IMR-90 (cell line): Measurements from ENCODE around the gene CEMIP2. TPM values are rescaled to one million over a fixed set of nuclear protein-coding genes. Genes with fewer than 3 reads are reported as not detected.

Experiments
- ATAC-seq: fragments of 200-7000 bp; cut with Tn5 transposase; 2 replicates; pipeline ENCODE4 v1.9.1; 2020; ENCODE audit warnings: low read depth, mild to moderate bottlenecking, moderate library complexity
- BruUV-seq: library from RNA; stranded (reverse); fragments of 400-500 nt; replicated peaks from 2 replicates; lab custom pipeline; 2021; lab: Mats Ljungman, UMichigan
- CTCF ChIA-PET: fragments of 300-600 bp; formaldehyde crosslinking; extraction: SDS; loops from one replicate; lab custom pipeline; 2021; ENCODE audit warnings: antibody characterized with exemption; lab: Yijun Ruan, JAX
- POLR2A ChIA-PET: fragments of 300-600 bp; sonication (Branson Sonifier 250); formaldehyde crosslinking; loops from one replicate; lab custom pipeline; 2022; ENCODE audit warnings: antibody characterized with exemption; ENCODE audit not compliant: unreplicated experiment; lab: Charles Lee
- DNase-seq: peaks from one replicate; pipeline ENCODE4 v3.0.0; 2013
- H2AFZ ChIP-seq: replicated peaks from 2 replicates; pipeline ENCODE3; 2013; ENCODE audit warnings: low read length, mild to moderate bottlenecking; ENCODE audit not compliant: poor library complexity
- H2AK5ac ChIP-seq: 2 replicates; pipeline ENCODE4 v1.6.1; 2013; ENCODE audit warnings: low read depth, low read length, inconsistent platforms
- H2AK9ac ChIP-seq: replicated peaks from 2 replicates; pipeline ENCODE3; 2013; ENCODE audit warnings: mild to moderate bottlenecking, low read depth, low read length, moderate library complexity; ENCODE audit not compliant: poor library complexity
- H2BK120ac ChIP-seq: 2 replicates; pipeline ENCODE4 v1.6.1; 2013; ENCODE audit warnings: low read depth, low read length, inconsistent platforms
- H2BK15ac ChIP-seq: 3 replicates; pipeline ENCODE4 v1.6.1; 2013; ENCODE audit warnings: low read depth, low read length, inconsistent platforms
- H2BK20ac ChIP-seq: 2 replicates; pipeline ENCODE4 v1.6.1; 2013; ENCODE audit warnings: low read depth, mild to moderate bottlenecking, inconsistent platforms, low read length, moderate library complexity
- H2BK5ac ChIP-seq: 2 replicates; pipeline ENCODE4 v1.6.1; 2013; ENCODE audit warnings: mild to moderate bottlenecking, low read depth, low read length, inconsistent platforms; ENCODE audit not compliant: poor library complexity, severe bottlenecking
- H3K14ac ChIP-seq: replicated peaks from 2 replicates; pipeline ENCODE4 v1.6.1; 2013; ENCODE audit warnings: low read depth, low read length, inconsistent platforms
- H3K18ac ChIP-seq: 2 replicates; pipeline ENCODE4 v1.6.1; 2013; ENCODE audit warnings: low read depth, low read length, control low read depth
- H3K23ac ChIP-seq: 2 replicates; pipeline ENCODE4 v1.6.1; 2013; ENCODE audit warnings: low read depth, low read length, inconsistent platforms
- H3K27ac ChIP-seq: 2 replicates; pipeline ENCODE4 v1.5.1; 2013; ENCODE audit warnings: mild to moderate bottlenecking, control low read depth, low read length; ENCODE audit not compliant: insufficient read depth
- H3K27me3 ChIP-seq: 2 replicates; pipeline ENCODE4 v1.6.1; 2013; ENCODE audit warnings: low read length; ENCODE audit not compliant: control insufficient read depth, insufficient read depth
- H3K36me3 ChIP-seq: 2 replicates; pipeline ENCODE4 v1.6.1; 2013; ENCODE audit warnings: low read length, mixed read lengths; ENCODE audit not compliant: control insufficient read depth, insufficient read depth
- H3K4ac ChIP-seq: 2 replicates; pipeline ENCODE4 v1.6.1; 2013; ENCODE audit warnings: low read depth, low read length, inconsistent platforms
- H3K4me1 ChIP-seq: 2 replicates; pipeline ENCODE4 v1.6.1; 2013; ENCODE audit warnings: low read length, mixed read lengths; ENCODE audit not compliant: control insufficient read depth, insufficient read depth
- H3K4me2 ChIP-seq: 2 replicates; pipeline ENCODE4 v1.6.1; 2013; ENCODE audit warnings: low read depth, mild to moderate bottlenecking, control low read depth, low read length, moderate library complexity
- H3K4me3 ChIP-seq: 2 replicates; pipeline ENCODE4 v1.5.1; 2013; ENCODE audit warnings: low read depth, mild to moderate bottlenecking, control low read depth, low read length, moderate library complexity; ENCODE audit not compliant: insufficient read depth
- H3K56ac ChIP-seq: 2 replicates; pipeline ENCODE4 v1.6.1; 2013; ENCODE audit warnings: low read length, inconsistent platforms; ENCODE audit not compliant: insufficient read depth; ENCODE audit errors: extremely low read depth
- H3K79me1 ChIP-seq, 2 experiments: 2 replicates each; pipeline ENCODE4 v1.6.1; 2013; ENCODE audit warnings: low read length in 2 of 2, inconsistent platforms in 1 of 2, low read depth in 1 of 2
- H3K9ac ChIP-seq: 2 replicates; pipeline ENCODE4 v1.6.1; 2013; ENCODE audit warnings: low read depth, low read length, control low read depth
- H3K9me1 ChIP-seq: 2 replicates; pipeline ENCODE4 v1.6.1; 2013; ENCODE audit warnings: low read length, inconsistent platforms; ENCODE audit not compliant: insufficient read depth
- H3K9me3 ChIP-seq: 2 replicates; pipeline ENCODE4 v1.6.1; 2013; ENCODE audit warnings: low read length; ENCODE audit not compliant: control insufficient read depth, insufficient read depth
- H4K20me1 ChIP-seq: 2 replicates; pipeline ENCODE4 v1.6.1; 2013; ENCODE audit warnings: low read length, inconsistent platforms; ENCODE audit not compliant: insufficient read depth
- H4K5ac ChIP-seq: 2 replicates; pipeline ENCODE4 v1.6.1; 2013; ENCODE audit warnings: mild to moderate bottlenecking, low read depth, low read length, control low read depth
- H4K8ac ChIP-seq, 2 experiments: 2 replicates each; pipeline ENCODE4 v1.6.1; 2013; ENCODE audit warnings: low read depth in 2 of 2, low read length in 2 of 2, control low read depth in 1 of 2, inconsistent platforms in 1 of 2
- H4K91ac ChIP-seq: 2 replicates; pipeline ENCODE4 v1.6.1; 2013; ENCODE audit warnings: low read depth, low read length, inconsistent platforms; ENCODE audit not compliant: insufficient read depth
- BHLHE40 ChIP-seq: fragments of 150-350 bp; IDR thresholded peaks from 2 replicates; pipeline ENCODE4 v1.6.1; 2016; ENCODE audit warnings: mild to moderate bottlenecking, low read depth, low read length
- CEBPB ChIP-seq: IDR thresholded peaks from 2 replicates; pipeline ENCODE4 v1.6.1; 2012; ENCODE audit warnings: low read depth, low read length, improper control_type of control experiment
- CHD1 ChIP-seq: IDR thresholded peaks from 2 replicates; pipeline ENCODE4 v1.6.1; 2012; ENCODE audit warnings: low read depth, low read length, improper control_type of control experiment
- FOS ChIP-seq: fragments of 150-350 bp; IDR thresholded peaks from 2 replicates; pipeline ENCODE4 v1.6.1; 2016; ENCODE audit warnings: low read depth, low read length
- MAFK ChIP-seq: IDR thresholded peaks from 2 replicates; pipeline ENCODE4 v1.6.1; 2012; ENCODE audit warnings: low read depth, low read length, improper control_type of control experiment
- MAZ ChIP-seq: IDR thresholded peaks from 2 replicates; pipeline ENCODE4 v1.6.1; 2012; ENCODE audit warnings: low read depth, mild to moderate bottlenecking, low read length, improper control_type of control experiment, moderate library complexity, borderline replicate concordance
- MXI1 ChIP-seq: IDR thresholded peaks from 2 replicates; pipeline ENCODE4 v1.6.1; 2012; ENCODE audit warnings: low read depth, mild to moderate bottlenecking, low read length, moderate library complexity, borderline replicate concordance
- NFE2L2 ChIP-seq: fragments of 150-350 bp; IDR thresholded peaks from 2 replicates; pipeline ENCODE4 v1.6.1; 2016; ENCODE audit warnings: low read depth, mild to moderate bottlenecking, low read length
- POLR2A ChIP-seq: IDR thresholded peaks from 2 replicates; pipeline ENCODE4 v1.6.1; 2012; ENCODE audit warnings: mild to moderate bottlenecking, low read depth, low read length
- RAD21 ChIP-seq: IDR thresholded peaks from 2 replicates; pipeline ENCODE4 v1.6.1; 2012; ENCODE audit warnings: low read length, improper control_type of control experiment
- RCOR1 ChIP-seq: IDR thresholded peaks from 2 replicates; pipeline ENCODE4 v1.6.1; 2012; ENCODE audit warnings: mild to moderate bottlenecking, low read length, improper control_type of control experiment; ENCODE audit not compliant: insufficient replicate concordance
- WGBS, 2 experiments: methylation state at CpG; one replicate each; pipeline versions ENCODE4 v1.1.5 to v1.1.7; 2013; ENCODE audit warnings: missing lambda C conversion rate in 2 of 2; ENCODE audit not compliant: insufficient read length in 1 of 2; ENCODE audit errors: extremely low coverage in 2 of 2; 5-methylcytosine and 5-hydroxymethylcytosine counted together
- dilution Hi-C: fragments of 300-500 bp; cut with HindIII; formaldehyde crosslinking; loops from one replicate; pipeline ENCODE4 v1.14.3; 2018; ENCODE audit warnings: low sequenced_read_pairs; ENCODE audit not compliant: unreplicated experiment
- in situ Hi-C: fragments of 300-500 bp; cut with MboI; formaldehyde crosslinking; loops from 3 replicates; pipeline ENCODE4 v1.14.3; 2019; ENCODE audit warnings: low sequenced_read_pairs, inconsistent platforms, mixed read lengths
- intact Hi-C: fragments of 100-400 bp; cut with micrococcal nuclease; formaldehyde crosslinking; loops from 2 replicates; pipeline ENCODE4 v1.10.0; 2022
- polyA plus RNA-seq, 3 experiments: library from polyadenylated mRNA; depleted of rRNA; stranded (reverse); fragments of >200 nt; gene quantifications; 2 replicates each; pipeline ENCODE4 v1.2.3, GENCODE V29; 2012; ENCODE audit warnings: low replicate concordance in 1 of 3
- total RNA-seq: library from RNA; depleted of rRNA; stranded (reverse); fragments of >200 nt; gene quantifications from 2 replicates; pipeline ENCODE4 v1.2.3, GENCODE V29; 2012
- TF ChIP-seq, protein P1 (sequence below): fragments of 150-350 bp; IDR thresholded peaks from 2 replicates; pipeline ENCODE4 v1.6.1; 2017; ENCODE audit warnings: mild to moderate bottlenecking, antibody characterized with exemption, low read length, low read depth
- TF ChIP-seq, protein P2 (sequence below): conservative IDR thresholded peaks from 2 replicates; pipeline ENCODE4 v1.5.1; 2012; ENCODE audit warnings: mild to moderate bottlenecking, low read depth, low read length, improper control_type of control experiment

CEMIP2 gene
- total and polyA plus RNA-seq, 2 of the 4 experiments (the other 2 are of a cell fraction): 65.2 to 67.4 TPM

DNA sequence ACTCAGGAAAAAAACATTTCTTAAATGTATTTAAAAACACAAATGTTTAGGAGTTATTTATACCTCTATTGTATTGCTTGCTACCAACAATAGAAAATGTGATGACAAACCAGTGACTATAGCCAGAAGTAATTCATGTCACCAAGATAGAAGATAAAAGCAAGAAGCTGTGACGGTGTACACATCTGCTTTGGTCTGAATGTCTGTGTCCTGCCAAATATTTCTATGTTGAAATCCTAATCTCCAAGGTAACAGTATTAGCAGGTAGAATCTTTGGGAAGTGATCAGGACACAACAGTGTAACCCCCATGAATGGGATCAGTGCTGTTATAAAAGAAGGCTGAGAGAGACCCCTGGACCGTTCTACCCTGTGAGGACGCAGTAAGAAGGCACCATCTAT lies 74.7 kb downstream of the CEMIP2 start:
- dilution Hi-C loops: no loop called here
- peaks cover 13% of the 10 kb centered on the region for H3K9me1 ChIP-seq
- CTCF ChIA-PET: no interaction called here

More for the DNA sequence above, 74.7 kb downstream of the CEMIP2 start:
- Histone ChIP-seq H4K20me1 (no peaks in the 10 kb centered on the region), H2BK20ac (no peak overlapping the region), H2AK9ac (no peak overlapping the region), H2BK5ac (no peak overlapping the region), H3K9ac (no peak overlapping the region), H2BK120ac (no peak overlapping the region), H3K4me2 (no peak overlapping the region), H3K23ac (no peak overlapping the region), H4K5ac (no peak overlapping the region), H4K8ac (no peak overlapping the region), H3K27me3 (no peaks in the 10 kb centered on the region), H2BK15ac (no peak overlapping the region), H4K91ac (no peak overlapping the region), H3K9me3 (no peaks in the 10 kb centered on the region), H3K4me1 (peaks cover 2% of the 10 kb centered on the region; the same call in 1 of the 2 replicates), H2AK5ac (no peak overlapping the region), H2AFZ (no peak overlapping the region), H3K4ac (no peak overlapping the region), H3K4me3 (no peak overlapping the region), H3K79me1 (peaks cover 5 to 7% of the 10 kb centered on the region in 2 experiments; a peak in 3 of 4 replicates), H3K36me3 (peaks cover 32% of the 10 kb centered on the region), H3K27ac (no peak overlapping the region), H3K18ac (no peak overlapping the region), H3K14ac (no peak overlapping the region), H3K56ac (no peak overlapping the region)
- DNase-seq (no peak), ATAC-seq (no peak)
- no CpG with 5 or more reads among the region's 3 CpGs for WGBS, 2 experiments
- POLR2A ChIA-PET: no interaction called here
- intact Hi-C loops: no loop called here
- in situ Hi-C loops: no loop called here
- no peak for TF ChIP-seq FOS
- no peak for TF ChIP-seq POLR2A
- TF ChIP-seq CHD1: no peak
- TF ChIP-seq, protein P1, sequence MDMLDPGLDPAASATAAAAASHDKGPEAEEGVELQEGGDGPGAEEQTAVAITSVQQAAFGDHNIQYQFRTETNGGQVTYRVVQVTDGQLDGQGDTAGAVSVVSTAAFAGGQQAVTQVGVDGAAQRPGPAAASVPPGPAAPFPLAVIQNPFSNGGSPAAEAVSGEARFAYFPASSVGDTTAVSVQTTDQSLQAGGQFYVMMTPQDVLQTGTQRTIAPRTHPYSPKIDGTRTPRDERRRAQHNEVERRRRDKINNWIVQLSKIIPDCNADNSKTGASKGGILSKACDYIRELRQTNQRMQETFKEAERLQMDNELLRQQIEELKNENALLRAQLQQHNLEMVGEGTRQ: no peak
- TF ChIP-seq, protein P2, sequence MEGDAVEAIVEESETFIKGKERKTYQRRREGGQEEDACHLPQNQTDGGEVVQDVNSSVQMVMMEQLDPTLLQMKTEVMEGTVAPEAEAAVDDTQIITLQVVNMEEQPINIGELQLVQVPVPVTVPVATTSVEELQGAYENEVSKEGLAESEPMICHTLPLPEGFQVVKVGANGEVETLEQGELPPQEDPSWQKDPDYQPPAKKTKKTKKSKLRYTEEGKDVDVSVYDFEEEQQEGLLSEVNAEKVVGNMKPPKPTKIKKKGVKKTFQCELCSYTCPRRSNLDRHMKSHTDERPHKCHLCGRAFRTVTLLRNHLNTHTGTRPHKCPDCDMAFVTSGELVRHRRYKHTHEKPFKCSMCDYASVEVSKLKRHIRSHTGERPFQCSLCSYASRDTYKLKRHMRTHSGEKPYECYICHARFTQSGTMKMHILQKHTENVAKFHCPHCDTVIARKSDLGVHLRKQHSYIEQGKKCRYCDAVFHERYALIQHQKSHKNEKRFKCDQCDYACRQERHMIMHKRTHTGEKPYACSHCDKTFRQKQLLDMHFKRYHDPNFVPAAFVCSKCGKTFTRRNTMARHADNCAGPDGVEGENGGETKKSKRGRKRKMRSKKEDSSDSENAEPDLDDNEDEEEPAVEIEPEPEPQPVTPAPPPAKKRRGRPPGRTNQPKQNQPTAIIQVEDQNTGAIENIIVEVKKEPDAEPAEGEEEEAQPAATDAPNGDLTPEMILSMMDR: no peak
- TF ChIP-seq RCOR1: no peak
- TF ChIP-seq RAD21: no peak
- no peak for TF ChIP-seq NFE2L2
- TF ChIP-seq BHLHE40: no peak
- TF ChIP-seq CEBPB: no peak
- TF ChIP-seq MAZ: no peak
- no peak for TF ChIP-seq MAFK
- no peak for TF ChIP-seq MXI1
- BruUV-seq: no TSS peak
